MM.1S (cell line): ENCODE results near the gene CTTNBP2NL.
A peak's percentile ranks its signal among the peaks of the same experiment; 100 is the strongest.

ENCODE experiments used
- DNase-seq: peaks from one replicate; pipeline ENCODE4 v3.0.0-alpha.2; 2015
- H2AFZ ChIP-seq: fragments of 300-600 bp; sonication (generic); 2 replicates; pipeline ENCODE4 v1.6.0; 2016; ENCODE audit warnings: antibody characterized with exemption, low read length
- H3F3A ChIP-seq: fragments of 300-600 bp; sonication (generic); 2 replicates; pipeline ENCODE4 v1.6.1; 2016; ENCODE audit warnings: mild to moderate bottlenecking, antibody characterized with exemption, low read length, moderate library complexity, mixed read lengths; ENCODE audit not compliant: insufficient read depth
- H3K27ac ChIP-seq: fragments of 300-600 bp; sonication (generic); 2 replicates; pipeline ENCODE4 v1.5.1; 2016; ENCODE audit warnings: mild to moderate bottlenecking, low read length
- H3K27me3 ChIP-seq: fragments of 300-600 bp; sonication (generic); replicated peaks from 2 replicates; pipeline ENCODE4 v1.6.0; 2016; ENCODE audit warnings: low read length; ENCODE audit not compliant: insufficient read depth
- H3K36me3 ChIP-seq: fragments of 300-600 bp; sonication (generic); replicated peaks from 2 replicates; pipeline ENCODE4 v1.6.1; 2016; ENCODE audit warnings: mild to moderate bottlenecking, low read length, mixed read lengths; ENCODE audit not compliant: insufficient read depth
- H3K4me1 ChIP-seq: fragments of 300-600 bp; sonication (generic); 2 replicates; pipeline ENCODE4 v1.6.1; 2016; ENCODE audit warnings: low read length, mixed read lengths
- H3K4me2 ChIP-seq: fragments of 300-600 bp; sonication (generic); 2 replicates; pipeline ENCODE4 v1.6.0; 2016; ENCODE audit warnings: low read depth, low read length
- H3K4me3 ChIP-seq: fragments of 300-600 bp; sonication (generic); 2 replicates; pipeline ENCODE4 v1.5.1; 2016; ENCODE audit warnings: low read length, mixed read lengths
- H3K79me2 ChIP-seq: fragments of 300-600 bp; sonication (generic); 2 replicates; pipeline ENCODE4 v1.6.1; 2016; ENCODE audit warnings: mixed run types, low read length, mixed read lengths
- H3K9ac ChIP-seq: fragments of 300-600 bp; sonication (generic); 2 replicates; pipeline ENCODE4 v1.6.1; 2016; ENCODE audit warnings: low read length, mixed read lengths
- H3K9me2 ChIP-seq: fragments of 300-600 bp; sonication (generic); replicated peaks from 2 replicates; pipeline ENCODE4 v1.6.1; 2016; ENCODE audit warnings: mild to moderate bottlenecking, low read length, mixed read lengths; ENCODE audit not compliant: insufficient read depth
- H3K9me3 ChIP-seq: fragments of 300-600 bp; sonication (generic); replicated peaks from 2 replicates; pipeline ENCODE4 v1.6.1; 2016; ENCODE audit warnings: mild to moderate bottlenecking, low read length, mixed read lengths; ENCODE audit not compliant: insufficient read depth
- H4K20me1 ChIP-seq: fragments of 300-600 bp; sonication (generic); 2 replicates; pipeline ENCODE4 v1.6.1; 2016; ENCODE audit warnings: mild to moderate bottlenecking, low read length, moderate library complexity, mixed read lengths; ENCODE audit not compliant: insufficient read depth
- EZH2 ChIP-seq: fragments of 300-600 bp; sonication (generic); optimal IDR thresholded peaks from 2 replicates; pipeline ENCODE3; 2017; ENCODE audit warnings: low read depth, mild to moderate bottlenecking, antibody characterized with exemption, low read length, mixed read lengths
- EZH2phosphoT487 ChIP-seq: fragments of 300-600 bp; sonication (generic); IDR thresholded peaks from 2 replicates; pipeline ENCODE4 v1.6.1; 2018; ENCODE audit warnings: antibody characterized with exemption, low read length
- TF ChIP-seq, protein P1 (sequence below): fragments of 300-600 bp; sonication (generic); IDR thresholded peaks from 2 replicates; pipeline ENCODE4 v1.5.1; 2016; ENCODE audit warnings: antibody characterized with exemption, low read length, mixed read lengths

Gene CTTNBP2NL

DNA sequence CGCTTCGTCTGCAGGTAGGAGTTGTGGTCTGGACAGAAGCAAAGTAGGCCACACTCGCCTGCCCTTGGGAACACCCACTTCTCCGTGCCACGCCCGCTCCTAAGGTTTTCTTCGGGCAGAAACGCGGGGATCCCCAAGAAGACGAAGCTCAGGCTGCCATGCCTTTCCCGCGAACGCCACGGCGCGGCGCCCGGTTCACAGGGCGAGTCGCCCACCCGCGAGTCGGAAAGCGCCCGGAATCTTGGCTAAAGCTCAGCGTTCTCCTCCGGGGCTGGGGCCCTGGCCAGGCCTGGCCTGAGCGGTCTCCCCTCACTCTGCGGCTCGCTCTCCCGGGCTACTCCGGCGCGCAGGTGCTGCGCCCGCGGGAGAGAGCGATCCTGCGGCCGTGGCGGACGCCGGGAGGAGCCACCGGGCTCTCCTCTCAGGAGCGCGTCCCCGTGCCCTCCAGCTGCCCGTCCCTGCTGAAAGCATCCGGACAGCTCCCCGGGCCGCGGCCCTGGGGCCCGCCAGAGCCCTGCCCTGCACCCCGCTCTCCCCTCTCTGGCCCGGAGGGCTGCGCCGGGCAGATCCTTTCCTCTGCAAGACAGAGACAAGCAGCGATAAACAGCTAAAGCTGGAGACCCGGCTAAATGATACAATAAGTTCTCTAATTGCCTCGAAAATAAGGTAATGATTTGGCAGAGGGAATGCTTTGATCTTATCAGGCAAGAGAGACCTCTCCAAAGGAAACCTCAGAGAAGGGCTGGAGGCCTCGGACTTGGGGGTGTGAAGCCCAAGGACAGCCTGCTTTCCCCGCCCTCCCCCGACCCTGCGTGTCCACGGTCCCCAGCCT is 106.0 kb downstream of the CTTNBP2NL start:
- DNase-seq = peak; percentile 10
- Histone ChIP-seq H3K9me3 (no peaks in the 10 kb centered on the region), H3K9me2 (no peaks in the 10 kb centered on the region), H3K4me3 (peak overlapping the region; percentile 48), H4K20me1 (no peaks in the 10 kb centered on the region), H3K36me3 (no peaks in the 10 kb centered on the region), H2AFZ (0 out of 2 replicates have a peak overlapping the region, but pooled peaks have one; percentile 23), H3K4me2 (peak overlapping the region; percentile 60), H3F3A (no peaks in the 10 kb centered on the region), H3K27me3 (no peaks in the 10 kb centered on the region; the same call in 1 of the 2 replicates), H3K79me2 (no peaks in the 10 kb centered on the region), H3K4me1 (no peaks in the 10 kb centered on the region), H3K27ac (no peak overlapping the region), H3K9ac (no peak overlapping the region)
- TF ChIP-seq, protein P1, sequence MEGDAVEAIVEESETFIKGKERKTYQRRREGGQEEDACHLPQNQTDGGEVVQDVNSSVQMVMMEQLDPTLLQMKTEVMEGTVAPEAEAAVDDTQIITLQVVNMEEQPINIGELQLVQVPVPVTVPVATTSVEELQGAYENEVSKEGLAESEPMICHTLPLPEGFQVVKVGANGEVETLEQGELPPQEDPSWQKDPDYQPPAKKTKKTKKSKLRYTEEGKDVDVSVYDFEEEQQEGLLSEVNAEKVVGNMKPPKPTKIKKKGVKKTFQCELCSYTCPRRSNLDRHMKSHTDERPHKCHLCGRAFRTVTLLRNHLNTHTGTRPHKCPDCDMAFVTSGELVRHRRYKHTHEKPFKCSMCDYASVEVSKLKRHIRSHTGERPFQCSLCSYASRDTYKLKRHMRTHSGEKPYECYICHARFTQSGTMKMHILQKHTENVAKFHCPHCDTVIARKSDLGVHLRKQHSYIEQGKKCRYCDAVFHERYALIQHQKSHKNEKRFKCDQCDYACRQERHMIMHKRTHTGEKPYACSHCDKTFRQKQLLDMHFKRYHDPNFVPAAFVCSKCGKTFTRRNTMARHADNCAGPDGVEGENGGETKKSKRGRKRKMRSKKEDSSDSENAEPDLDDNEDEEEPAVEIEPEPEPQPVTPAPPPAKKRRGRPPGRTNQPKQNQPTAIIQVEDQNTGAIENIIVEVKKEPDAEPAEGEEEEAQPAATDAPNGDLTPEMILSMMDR = peak; percentile 36
- no peak for TF ChIP-seq EZH2
- TF ChIP-seq EZH2phosphoT487 = no peak

DNA sequence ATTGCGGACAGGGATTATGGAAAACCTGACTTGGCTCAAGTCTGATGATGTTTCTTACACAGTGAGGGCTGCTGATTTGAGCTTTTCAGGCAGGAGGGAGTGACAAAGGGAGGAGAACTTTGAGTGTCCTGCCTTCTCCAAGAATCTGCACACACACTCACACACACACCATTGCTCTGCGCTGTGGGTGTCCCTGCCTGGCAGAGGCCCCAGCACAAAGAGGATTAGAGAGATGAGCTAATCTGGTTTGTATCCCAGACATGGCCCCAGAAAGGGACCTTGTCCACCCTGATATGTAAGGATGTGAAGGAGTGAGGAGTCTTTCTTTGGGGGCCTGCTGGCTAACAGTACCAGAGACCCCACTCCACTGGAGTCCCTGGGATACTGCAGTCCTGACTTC is 106.8 kb downstream of the CTTNBP2NL start:
- Histone ChIP-seq H3K79me2 (no peaks in the 10 kb centered on the region), H3K4me2 (no peak overlapping the region), H3K4me3 (no peak overlapping the region), H3K27me3 (no peaks in the 10 kb centered on the region; the same call in 1 of the 2 replicates), H3F3A (no peaks in the 10 kb centered on the region), H2AFZ (no peak overlapping the region), H3K27ac (no peak overlapping the region), H3K9me2 (no peaks in the 10 kb centered on the region), H3K4me1 (no peaks in the 10 kb centered on the region), H3K36me3 (no peaks in the 10 kb centered on the region), H3K9me3 (no peaks in the 10 kb centered on the region), H4K20me1 (no peaks in the 10 kb centered on the region), H3K9ac (no peak overlapping the region)
- no peak for DNase-seq
- TF ChIP-seq EZH2phosphoT487 (no peak), EZH2 (no peak)

DNA sequence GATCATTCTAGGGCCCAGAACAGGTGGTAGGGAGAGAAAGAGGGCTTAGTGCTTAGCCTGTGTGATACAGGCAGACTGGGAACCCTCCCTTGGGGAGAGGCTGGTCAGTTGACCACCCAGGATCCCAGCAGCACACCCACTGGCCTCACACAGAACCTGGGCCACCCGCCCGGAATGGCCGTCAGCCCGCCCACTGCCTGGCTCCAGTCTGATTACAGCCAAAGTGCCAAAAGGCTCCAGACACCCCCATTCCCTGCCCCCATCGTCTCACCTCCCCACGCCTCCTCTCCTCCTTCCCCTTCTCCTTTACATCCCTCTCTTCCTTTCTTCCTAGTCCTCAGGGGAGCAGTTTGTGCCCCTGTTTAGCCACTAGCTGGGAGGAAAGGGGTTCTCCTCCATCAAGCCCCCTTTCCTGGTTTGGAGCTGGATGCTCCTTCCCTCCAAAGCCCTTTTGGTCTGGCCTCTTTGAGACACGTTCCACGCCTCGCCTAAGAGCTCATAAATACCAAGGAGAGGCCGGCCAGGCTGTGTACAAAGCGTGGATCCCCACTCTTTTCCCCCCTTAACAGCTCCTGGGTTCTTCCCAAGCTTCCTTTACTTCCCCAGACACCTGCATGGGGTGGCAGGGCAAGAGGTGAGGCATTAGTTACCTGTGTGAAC is 108.1 kb downstream of the CTTNBP2NL start:
- H3F3A ChIP-seq = no peaks in the 10 kb centered on the region
- no peaks in the 10 kb centered on the region for H3K9me2 ChIP-seq
- no peaks in the 10 kb centered on the region for H3K4me1 ChIP-seq
- DNase-seq = no peak
- H3K9ac ChIP-seq = no peak overlapping the region
- TF ChIP-seq EZH2phosphoT487 (no peak), EZH2 (no peak)
- TF ChIP-seq, protein P1 = no peak
- H3K27me3 ChIP-seq = no peaks in the 10 kb centered on the region; the same call in 1 of the 2 replicates
- no peaks in the 10 kb centered on the region for H3K9me3 ChIP-seq
- no peaks in the 10 kb centered on the region for H4K20me1 ChIP-seq
- H2AFZ ChIP-seq = no peak overlapping the region
- H3K4me3 ChIP-seq = no peak overlapping the region
- no peaks in the 10 kb centered on the region for H3K79me2 ChIP-seq
- no peak overlapping the region for H3K27ac ChIP-seq
- H3K4me2 ChIP-seq = no peak overlapping the region
- no peaks in the 10 kb centered on the region for H3K36me3 ChIP-seq
